Parathyroid adenoma (tissue), 2 donors: ENCODE data around the gene SLC28A2.
A peak's percentile ranks its signal among the peaks of the same experiment; 100 is the strongest.

Experiments
- H2AFZ ChIP-seq: fragments of 300-600 bp; sonication (generic); one replicate; pipeline ENCODE4 v1.7.0; 2017; ENCODE audit warnings: antibody characterized with exemption, mild to moderate bottlenecking
- H3K27ac ChIP-seq: fragments of 300-600 bp; sonication (generic); one replicate; pipeline ENCODE4 v1.7.0; 2017
- H3K27me3 ChIP-seq: fragments of 300-600 bp; sonication (generic); one replicate; pipeline ENCODE4 v1.7.0; 2017; ENCODE audit warnings: low read length; ENCODE audit not compliant: control insufficient read depth, insufficient read depth
- H3K36me3 ChIP-seq: fragments of 300-600 bp; sonication (generic); one replicate; pipeline ENCODE4 v1.7.0; 2017; ENCODE audit warnings: low read length; ENCODE audit not compliant: control insufficient read depth, insufficient read depth
- H3K4me1 ChIP-seq: fragments of 300-600 bp; sonication (generic); one replicate; pipeline ENCODE4 v1.7.0; 2017; ENCODE audit warnings: control low read depth
- H3K4me2 ChIP-seq: fragments of 300-600 bp; sonication (generic); one replicate; pipeline ENCODE4 v1.7.0; 2017; ENCODE audit warnings: low read length
- H3K4me3 ChIP-seq: fragments of 300-600 bp; sonication (generic); one replicate; pipeline ENCODE4 v1.7.0; 2017; ENCODE audit warnings: low read depth, low read length
- H3K79me2 ChIP-seq: fragments of 300-600 bp; sonication (generic); one replicate; pipeline ENCODE4 v1.7.0; 2017; ENCODE audit warnings: control low read depth
- H3K9ac ChIP-seq: fragments of 300-600 bp; sonication (generic); one replicate; pipeline ENCODE4 v1.7.0; 2017; ENCODE audit warnings: mild to moderate bottlenecking
- H3K9me3 ChIP-seq: fragments of 300-600 bp; sonication (generic); one replicate; pipeline ENCODE4 v1.7.0; 2017; ENCODE audit warnings: low read length; ENCODE audit not compliant: control insufficient read depth
- TF ChIP-seq, protein P1 (sequence below): fragments of 300-600 bp; sonication (generic); IDR thresholded peaks from one replicate; pipeline ENCODE4 v1.7.0; 2017; ENCODE audit warnings: antibody characterized with exemption, mild to moderate bottlenecking
- donor health status: primary hyperparathyroidism.

Gene SLC28A2

DNA sequence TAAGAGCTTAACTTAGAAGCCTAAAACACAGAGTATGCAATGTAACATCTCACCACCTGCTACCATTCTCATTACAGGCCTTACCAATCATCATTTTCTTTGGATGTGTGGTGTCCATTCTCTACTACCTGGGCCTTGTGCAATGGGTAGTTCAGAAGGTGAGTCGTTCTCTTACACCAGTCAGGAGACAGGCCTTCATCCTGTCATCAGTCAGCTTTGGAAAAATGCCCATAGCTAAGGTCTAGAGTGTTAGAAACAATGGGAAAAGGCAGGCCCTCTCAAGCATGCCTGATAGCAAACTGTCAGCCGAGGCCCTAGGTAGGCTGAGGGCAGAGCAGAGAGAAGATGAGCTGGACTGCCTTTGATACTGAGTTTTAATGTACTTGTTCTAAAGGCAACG lies 13.5 kb downstream of the SLC28A2 start:
- H3K9ac ChIP-seq: no peak overlapping the region
- H3K9me3 ChIP-seq: no peaks in the 10 kb centered on the region
- no peaks in the 10 kb centered on the region for H3K36me3 ChIP-seq
- H3K4me3 ChIP-seq: no peak overlapping the region
- TF ChIP-seq, protein P1, sequence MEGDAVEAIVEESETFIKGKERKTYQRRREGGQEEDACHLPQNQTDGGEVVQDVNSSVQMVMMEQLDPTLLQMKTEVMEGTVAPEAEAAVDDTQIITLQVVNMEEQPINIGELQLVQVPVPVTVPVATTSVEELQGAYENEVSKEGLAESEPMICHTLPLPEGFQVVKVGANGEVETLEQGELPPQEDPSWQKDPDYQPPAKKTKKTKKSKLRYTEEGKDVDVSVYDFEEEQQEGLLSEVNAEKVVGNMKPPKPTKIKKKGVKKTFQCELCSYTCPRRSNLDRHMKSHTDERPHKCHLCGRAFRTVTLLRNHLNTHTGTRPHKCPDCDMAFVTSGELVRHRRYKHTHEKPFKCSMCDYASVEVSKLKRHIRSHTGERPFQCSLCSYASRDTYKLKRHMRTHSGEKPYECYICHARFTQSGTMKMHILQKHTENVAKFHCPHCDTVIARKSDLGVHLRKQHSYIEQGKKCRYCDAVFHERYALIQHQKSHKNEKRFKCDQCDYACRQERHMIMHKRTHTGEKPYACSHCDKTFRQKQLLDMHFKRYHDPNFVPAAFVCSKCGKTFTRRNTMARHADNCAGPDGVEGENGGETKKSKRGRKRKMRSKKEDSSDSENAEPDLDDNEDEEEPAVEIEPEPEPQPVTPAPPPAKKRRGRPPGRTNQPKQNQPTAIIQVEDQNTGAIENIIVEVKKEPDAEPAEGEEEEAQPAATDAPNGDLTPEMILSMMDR: no peak
- H3K27me3 ChIP-seq: no peaks in the 10 kb centered on the region
- H3K27ac ChIP-seq: no peak overlapping the region
- peaks cover 2% of the 10 kb centered on the region for H3K4me1 ChIP-seq
- no peak overlapping the region for H3K4me2 ChIP-seq
- no peak overlapping the region for H2AFZ ChIP-seq
- H3K79me2 ChIP-seq: no peaks in the 10 kb centered on the region

DNA sequence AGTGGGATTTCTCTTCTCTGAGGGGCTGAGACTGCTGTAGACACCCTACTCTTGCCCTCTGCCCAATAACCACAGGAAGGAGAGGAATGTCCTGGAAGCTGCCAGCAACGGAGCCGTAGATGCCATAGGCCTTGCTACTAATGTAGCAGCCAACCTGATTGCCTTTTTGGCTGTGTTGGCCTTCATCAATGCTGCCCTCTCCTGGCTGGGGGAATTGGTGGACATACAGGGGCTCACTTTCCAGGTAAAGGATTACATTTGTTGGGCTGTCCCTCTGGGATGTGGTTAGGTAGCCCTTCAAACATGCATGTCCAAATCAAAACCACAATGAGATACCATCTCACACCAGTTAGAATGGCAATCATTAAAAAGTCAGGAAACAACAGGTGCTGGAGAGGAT lies 16.1 kb downstream of the SLC28A2 start:
- TF ChIP-seq, protein P1: peak; percentile 18
- no peak overlapping the region for H3K4me3 ChIP-seq
- H2AFZ ChIP-seq: no peak overlapping the region
- H3K9ac ChIP-seq: no peak overlapping the region
- H3K27ac ChIP-seq: no peak overlapping the region
- H3K4me1 ChIP-seq: no peaks in the 10 kb centered on the region
- H3K79me2 ChIP-seq: no peaks in the 10 kb centered on the region
- no peak overlapping the region for H3K4me2 ChIP-seq
- no peaks in the 10 kb centered on the region for H3K9me3 ChIP-seq
- no peaks in the 10 kb centered on the region for H3K27me3 ChIP-seq
- H3K36me3 ChIP-seq: no peaks in the 10 kb centered on the region

DNA sequence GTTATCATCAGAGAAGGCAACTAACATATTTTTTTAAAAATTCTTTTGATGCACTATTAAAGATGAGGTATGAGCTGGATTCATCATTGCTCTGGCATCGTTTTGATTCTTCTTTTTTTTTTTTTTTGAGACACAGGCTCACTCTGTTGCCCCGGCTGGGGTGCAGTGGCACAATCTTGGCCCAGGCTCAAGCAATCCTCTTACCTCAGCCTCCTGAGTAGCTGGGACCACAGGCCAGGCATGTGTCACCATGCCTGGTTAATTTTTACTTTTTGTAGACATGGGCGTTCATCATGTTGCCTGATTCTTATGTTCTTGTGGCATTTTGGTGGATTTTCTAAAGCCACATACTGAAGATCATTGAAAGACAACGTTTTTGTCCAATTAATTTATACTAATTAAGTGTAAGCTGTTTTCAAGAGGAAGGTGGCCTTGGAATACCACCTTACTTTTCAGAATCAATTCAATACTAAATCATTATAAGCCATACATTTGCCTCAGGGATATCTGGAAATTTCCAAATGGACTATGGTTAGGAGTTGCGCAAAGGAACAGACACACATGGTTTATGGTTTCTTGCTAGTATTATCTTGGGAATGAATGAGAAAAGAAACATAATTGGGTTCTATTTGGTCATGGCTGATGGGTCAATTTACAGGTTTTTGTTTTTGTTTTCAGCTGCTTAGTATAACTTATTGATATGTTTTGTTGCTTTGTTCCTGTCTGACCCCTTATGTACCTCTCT lies 22.8 kb downstream of the SLC28A2 start:
- no peak overlapping the region for H3K9ac ChIP-seq
- H3K36me3 ChIP-seq: no peaks in the 10 kb centered on the region
- H3K4me3 ChIP-seq: no peak overlapping the region
- TF ChIP-seq, protein P1: no peak
- H3K27me3 ChIP-seq: no peaks in the 10 kb centered on the region
- H3K9me3 ChIP-seq: no peaks in the 10 kb centered on the region
- no peak overlapping the region for H3K4me2 ChIP-seq
- no peak overlapping the region for H2AFZ ChIP-seq
- no peaks in the 10 kb centered on the region for H3K79me2 ChIP-seq
- no peak overlapping the region for H3K27ac ChIP-seq
- peaks cover 2% of the 10 kb centered on the region for H3K4me1 ChIP-seq

DNA sequence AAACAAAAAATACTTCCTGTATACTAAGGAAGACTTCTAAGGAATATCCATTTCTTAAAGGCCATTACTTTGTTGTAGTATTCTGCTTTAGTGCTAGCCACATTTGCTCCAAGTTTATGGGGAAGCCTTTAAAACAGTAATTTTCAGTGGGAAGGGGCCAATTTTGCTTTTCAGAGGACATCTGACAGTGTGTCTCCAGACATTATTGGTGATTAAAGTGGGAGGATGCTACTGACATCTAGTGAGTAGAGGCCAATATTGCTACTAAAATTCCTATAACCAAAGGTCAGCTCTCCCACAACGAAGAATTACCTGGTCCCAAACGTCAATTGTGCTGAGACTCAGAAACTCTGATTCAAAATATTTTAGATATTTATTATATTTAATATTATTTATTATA lies 24.8 kb downstream of the SLC28A2 start:
- no peaks in the 10 kb centered on the region for H3K9me3 ChIP-seq
- no peak overlapping the region for H3K9ac ChIP-seq
- no peaks in the 10 kb centered on the region for H3K36me3 ChIP-seq
- no peak overlapping the region for H3K27ac ChIP-seq
- TF ChIP-seq, protein P1: peak; percentile 38
- H3K79me2 ChIP-seq: no peaks in the 10 kb centered on the region
- no peak overlapping the region for H3K4me3 ChIP-seq
- peaks cover 3% of the 10 kb centered on the region for H3K4me1 ChIP-seq
- no peaks in the 10 kb centered on the region for H3K27me3 ChIP-seq
- H2AFZ ChIP-seq: no peak overlapping the region
- H3K4me2 ChIP-seq: no peak overlapping the region
